Measurements from ENCODE around the gene PLPP4. TPM values are rescaled to one million over a fixed set of nuclear protein-coding genes. Genes with fewer than 3 reads are reported as not detected.

PLPP4 gene
- total RNA-seq, 1 donor from 2014 or later: 2.5 TPM

DNA sequence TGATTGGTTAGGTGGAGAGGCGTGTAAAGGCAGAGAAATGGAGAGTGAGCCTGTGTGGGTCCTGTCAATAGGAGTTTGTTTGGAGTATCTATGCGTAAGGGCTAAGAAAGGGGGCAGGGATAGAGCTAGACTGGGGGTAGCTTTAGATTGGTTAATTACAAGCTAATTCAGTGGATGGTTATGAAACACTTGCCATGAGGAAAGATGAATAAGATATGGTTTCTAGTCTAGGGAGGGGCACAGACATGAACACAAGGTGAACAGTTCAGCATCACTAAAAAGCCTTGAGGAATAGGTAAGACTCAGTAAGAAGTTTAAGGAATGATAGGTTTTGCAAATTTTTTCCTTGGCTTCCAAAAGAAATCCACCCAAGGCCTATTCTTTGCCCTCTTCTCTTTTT, 50.6 kb downstream of the PLPP4 start:
- intact Hi-C loops (cut with DNase I): no loop called here
- TF ChIP-seq, protein P1, sequence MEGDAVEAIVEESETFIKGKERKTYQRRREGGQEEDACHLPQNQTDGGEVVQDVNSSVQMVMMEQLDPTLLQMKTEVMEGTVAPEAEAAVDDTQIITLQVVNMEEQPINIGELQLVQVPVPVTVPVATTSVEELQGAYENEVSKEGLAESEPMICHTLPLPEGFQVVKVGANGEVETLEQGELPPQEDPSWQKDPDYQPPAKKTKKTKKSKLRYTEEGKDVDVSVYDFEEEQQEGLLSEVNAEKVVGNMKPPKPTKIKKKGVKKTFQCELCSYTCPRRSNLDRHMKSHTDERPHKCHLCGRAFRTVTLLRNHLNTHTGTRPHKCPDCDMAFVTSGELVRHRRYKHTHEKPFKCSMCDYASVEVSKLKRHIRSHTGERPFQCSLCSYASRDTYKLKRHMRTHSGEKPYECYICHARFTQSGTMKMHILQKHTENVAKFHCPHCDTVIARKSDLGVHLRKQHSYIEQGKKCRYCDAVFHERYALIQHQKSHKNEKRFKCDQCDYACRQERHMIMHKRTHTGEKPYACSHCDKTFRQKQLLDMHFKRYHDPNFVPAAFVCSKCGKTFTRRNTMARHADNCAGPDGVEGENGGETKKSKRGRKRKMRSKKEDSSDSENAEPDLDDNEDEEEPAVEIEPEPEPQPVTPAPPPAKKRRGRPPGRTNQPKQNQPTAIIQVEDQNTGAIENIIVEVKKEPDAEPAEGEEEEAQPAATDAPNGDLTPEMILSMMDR (IDR thresholded peaks at IDR 0.05): no peak
- TF ChIP-seq POLR2A (IDR thresholded peaks at IDR 0.05) (no peak), POLR2AphosphoS5 (IDR thresholded peaks at IDR 0.05; ENCODE audit: insufficient read depth in 1 of 2, low read depth in 1 of 2) (no peak)
- no peaks in the 10 kb centered on the region for H3K4me1 ChIP-seq
- no peaks in the 10 kb centered on the region for H3K36me3 ChIP-seq
- no peak overlapping the region for H3K4me3 ChIP-seq
- H3K27me3 ChIP-seq: no peaks in the 10 kb centered on the region
- no peaks in the 10 kb centered on the region for H3K9me3 ChIP-seq
- no peak overlapping the region for H3K27ac ChIP-seq
- DNase-seq (ENCODE audit: extremely low spot score in 2 of 2): no peak

DNA sequence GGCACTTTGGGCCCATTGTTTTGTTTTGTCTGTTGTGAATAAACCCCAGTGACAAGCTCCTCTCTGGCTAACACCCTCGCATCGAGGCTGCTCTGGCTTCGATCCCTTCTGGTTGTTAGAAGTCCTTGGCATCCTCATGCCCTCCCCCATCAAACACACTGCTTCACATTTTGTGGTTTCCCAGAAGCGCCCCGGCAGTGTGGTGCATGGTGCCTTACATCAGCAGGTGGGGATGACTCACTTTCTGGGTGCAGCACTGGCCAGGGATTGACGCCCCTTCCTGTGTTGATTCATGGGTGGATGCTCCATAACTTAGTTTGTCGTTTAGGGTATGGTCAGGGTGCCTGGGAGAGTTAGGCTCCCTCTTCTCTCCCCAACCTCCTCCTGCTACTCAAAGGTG, 51.4 kb downstream of the PLPP4 start:
- Histone ChIP-seq H3K27ac (no peak overlapping the region), H3K36me3 (no peaks in the 10 kb centered on the region), H3K9me3 (no peaks in the 10 kb centered on the region), H3K27me3 (no peaks in the 10 kb centered on the region), H3K4me1 (no peaks in the 10 kb centered on the region), H3K4me3 (no peak overlapping the region)
- intact Hi-C loops (cut with DNase I): no loop called here
- DNase-seq (ENCODE audit: extremely low spot score in 2 of 2): peak in 1 of 2 donors; percentile 75
- TF ChIP-seq, protein P1 (IDR thresholded peaks at IDR 0.05): no peak
- TF ChIP-seq POLR2AphosphoS5 (IDR thresholded peaks at IDR 0.05; ENCODE audit: insufficient read depth in 1 of 2, low read depth in 1 of 2) (no peak), POLR2A (IDR thresholded peaks at IDR 0.05) (no peak)

DNA sequence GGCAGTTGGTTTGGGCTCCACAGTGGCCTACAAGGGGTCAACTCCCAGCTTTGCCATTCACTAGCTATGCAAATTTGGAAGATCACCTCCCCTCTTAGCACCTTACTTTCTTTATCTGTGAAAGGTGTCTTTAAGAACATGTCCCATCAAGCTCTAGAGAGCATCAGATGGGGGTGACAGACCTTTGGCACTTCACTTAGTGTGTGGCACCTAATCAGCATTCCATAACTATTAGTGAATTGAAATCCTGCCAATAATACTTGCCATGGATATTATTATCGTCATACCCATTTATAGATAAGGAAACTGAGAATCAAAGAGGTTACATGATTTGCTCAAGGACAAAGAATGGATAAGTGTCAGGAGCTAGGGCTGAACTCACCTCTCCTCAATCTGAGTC, 51.9 kb downstream of the PLPP4 start:
- Histone ChIP-seq H3K27ac (no peak overlapping the region), H3K36me3 (no peaks in the 10 kb centered on the region), H3K4me3 (no peak overlapping the region), H3K9me3 (no peaks in the 10 kb centered on the region), H3K4me1 (no peaks in the 10 kb centered on the region), H3K27me3 (no peaks in the 10 kb centered on the region)
- TF ChIP-seq POLR2AphosphoS5 (IDR thresholded peaks at IDR 0.05; ENCODE audit: insufficient read depth in 1 of 2, low read depth in 1 of 2) (no peak), POLR2A (IDR thresholded peaks at IDR 0.05) (no peak)
- TF ChIP-seq, protein P1 (IDR thresholded peaks at IDR 0.05): no peak
- intact Hi-C loops (cut with DNase I): no loop called here
- DNase-seq (ENCODE audit: extremely low spot score in 2 of 2): peak in 1 of 2 donors; percentile 25

DNA sequence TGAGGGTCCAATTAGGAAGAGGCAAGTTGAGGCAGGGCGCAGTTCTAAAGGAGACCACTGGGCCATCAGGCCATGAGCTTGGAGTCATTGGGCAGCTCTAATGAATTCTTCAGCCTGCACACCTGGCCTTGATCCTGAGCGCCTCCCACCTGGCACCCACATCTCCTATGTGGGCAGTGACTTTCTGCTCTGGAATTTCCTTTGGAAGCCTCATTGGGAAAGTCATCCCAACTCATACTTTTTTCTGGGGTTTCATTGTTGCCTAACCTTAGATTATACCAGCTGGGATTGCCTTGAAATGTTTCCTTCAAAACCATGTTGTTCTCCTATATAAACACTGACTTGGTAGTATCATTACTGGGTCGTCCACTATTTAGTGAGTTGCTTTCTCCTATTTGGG, 54.1 kb downstream of the PLPP4 start:
- TF ChIP-seq, protein P1 (IDR thresholded peaks at IDR 0.05): no peak
- TF ChIP-seq POLR2AphosphoS5 (IDR thresholded peaks at IDR 0.05; ENCODE audit: insufficient read depth in 1 of 2, low read depth in 1 of 2): no peak
- TF ChIP-seq POLR2A (IDR thresholded peaks at IDR 0.05): no peak
- H3K9me3 ChIP-seq: no peaks in the 10 kb centered on the region
- intact Hi-C loops (cut with DNase I): no loop called here
- no peaks in the 10 kb centered on the region for H3K4me1 ChIP-seq
- no peak overlapping the region for H3K4me3 ChIP-seq
- H3K36me3 ChIP-seq: no peaks in the 10 kb centered on the region
- no peak for DNase-seq (ENCODE audit: extremely low spot score in 2 of 2)
- H3K27ac ChIP-seq: no peak overlapping the region
- H3K27me3 ChIP-seq: no peaks in the 10 kb centered on the region

DNA sequence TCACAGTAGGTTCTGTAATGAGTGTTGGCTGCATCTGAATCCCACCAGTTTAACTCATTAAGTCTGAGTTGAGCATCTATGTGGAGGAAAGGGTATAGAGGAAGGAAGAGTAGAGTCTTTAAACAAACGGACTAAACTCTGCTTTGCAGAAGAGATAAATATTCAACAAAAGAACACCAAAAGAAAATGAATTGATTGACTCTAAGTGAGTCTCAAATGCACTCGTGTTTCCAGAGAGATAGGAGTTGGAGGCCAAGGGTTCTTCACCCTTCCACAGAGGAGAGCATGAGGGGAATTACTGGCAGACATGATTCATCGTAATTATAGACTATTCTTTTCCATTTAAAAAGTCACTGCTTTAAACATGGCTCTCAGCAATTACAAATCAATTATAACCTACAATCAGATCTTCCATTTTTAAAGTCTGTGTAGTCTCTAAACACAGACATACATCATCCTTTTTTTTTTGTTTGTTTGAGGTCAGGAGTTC, 56.3 kb downstream of the PLPP4 start:
- Histone ChIP-seq H3K4me1 (no peaks in the 10 kb centered on the region), H3K9me3 (no peaks in the 10 kb centered on the region), H3K36me3 (no peaks in the 10 kb centered on the region), H3K27ac (no peak overlapping the region), H3K27me3 (no peaks in the 10 kb centered on the region), H3K4me3 (no peak overlapping the region)
- intact Hi-C loops (cut with DNase I): no loop called here
- TF ChIP-seq POLR2AphosphoS5 (IDR thresholded peaks at IDR 0.05; ENCODE audit: insufficient read depth in 1 of 2, low read depth in 1 of 2) (no peak), POLR2A (IDR thresholded peaks at IDR 0.05) (no peak)
- TF ChIP-seq, protein P1 (IDR thresholded peaks at IDR 0.05): no peak
- DNase-seq (ENCODE audit: extremely low spot score in 2 of 2): no peak
